GM18907 (cell line): ENCODE results near the gene BCO2.

Experiments
- ATAC-seq: cut with Tn5 transposase; IDR thresholded peaks from one replicate; pipeline ENCODE4 v1.9.1; 2021; ENCODE audit warnings: mild to moderate bottlenecking, moderate library complexity; ENCODE audit not compliant: unreplicated experiment

The BCO2 gene

DNA sequence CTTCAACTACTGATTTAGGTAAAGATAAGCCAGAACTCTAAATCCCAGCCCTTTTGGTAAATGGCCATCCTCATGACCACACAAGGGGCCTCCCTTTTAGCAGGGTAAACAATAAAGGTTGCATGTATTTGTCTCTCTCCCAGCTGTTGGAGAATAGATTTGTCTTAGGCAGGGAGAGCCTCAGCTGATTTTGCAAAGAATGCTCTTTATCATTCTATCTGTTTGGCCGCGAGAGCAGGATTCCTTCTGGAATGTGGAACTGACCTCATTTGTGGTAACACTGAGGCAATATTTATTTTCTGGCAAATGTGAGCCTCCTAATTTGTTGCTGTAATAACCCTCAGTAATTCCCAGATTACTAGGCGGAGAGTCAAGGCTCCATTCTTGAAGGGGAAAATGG, 66.2 kb downstream of the BCO2 start:
- ATAC-seq: no peak

DNA sequence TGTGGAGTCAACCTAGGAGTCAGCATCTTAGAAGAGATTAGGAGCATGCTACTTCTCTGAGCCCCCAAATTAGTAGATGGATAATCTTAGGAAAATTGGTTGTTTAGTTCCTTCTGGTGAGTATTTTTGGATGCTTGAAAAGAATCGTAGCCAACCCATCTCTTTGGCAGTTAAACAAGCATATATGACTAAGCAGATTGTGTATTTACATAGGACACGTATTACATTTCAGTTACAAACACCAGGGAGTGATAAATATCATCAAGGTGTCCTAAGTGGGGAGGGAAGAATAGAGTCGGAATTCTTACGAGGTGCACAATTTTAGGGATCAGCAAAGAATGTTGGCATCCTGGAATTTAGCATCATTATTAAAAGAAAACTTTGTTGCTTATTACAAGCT, 71.9 kb downstream of the BCO2 start:
- no peak for ATAC-seq

DNA sequence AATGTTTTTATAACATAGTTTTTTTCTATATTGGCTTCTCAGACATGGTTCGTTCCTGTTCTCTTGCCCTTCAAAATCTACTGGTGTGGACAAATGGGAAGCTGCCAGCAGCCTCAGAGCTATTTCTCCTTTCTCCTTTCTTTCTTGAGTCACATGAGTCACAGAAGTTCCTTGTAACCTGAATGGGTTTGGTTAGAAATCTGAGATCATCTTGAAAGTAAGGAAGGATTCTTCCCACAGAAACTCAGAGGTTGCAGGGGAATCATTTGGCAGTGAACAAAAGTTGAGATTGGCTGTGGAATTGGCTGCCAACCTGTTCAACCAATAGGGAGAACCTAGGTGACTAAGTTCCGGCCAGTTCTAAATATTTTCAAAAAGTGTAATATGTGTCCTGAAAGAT, 72.9 kb downstream of the BCO2 start:
- no peak for ATAC-seq

DNA sequence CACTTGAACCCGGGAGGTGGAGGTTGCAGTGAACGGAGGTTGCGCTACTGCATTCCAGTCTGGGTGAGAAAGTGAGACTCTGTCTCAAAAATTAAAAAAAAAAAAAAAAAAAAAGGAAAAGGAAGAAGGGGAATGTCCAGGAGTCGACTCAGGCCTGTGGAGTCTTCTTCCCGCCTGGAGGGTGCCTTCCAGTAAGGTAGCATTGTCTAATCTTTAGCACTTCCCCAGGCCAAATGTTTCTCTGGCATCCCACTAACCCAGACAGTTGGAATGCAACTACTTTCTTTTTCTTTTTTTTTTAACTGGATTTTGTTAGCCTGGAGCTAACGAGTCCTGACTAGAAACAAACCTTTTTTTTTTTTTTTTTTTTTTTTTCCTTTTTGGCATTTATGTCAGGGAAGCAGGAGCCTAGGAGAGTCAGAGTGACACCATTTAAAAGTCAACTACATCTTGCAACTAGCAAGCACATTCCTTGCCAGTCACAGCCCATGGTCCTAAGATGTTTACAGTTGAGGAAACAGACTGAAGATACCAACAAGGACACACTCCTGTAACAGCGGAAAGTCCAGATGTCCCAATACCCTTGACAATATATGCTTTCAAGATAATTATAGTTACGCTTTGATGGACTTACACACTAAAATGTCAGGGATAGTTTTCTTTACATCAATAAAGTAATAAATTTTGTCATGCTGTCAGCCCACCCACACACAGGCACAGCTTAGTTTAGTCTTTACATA, 74.7 kb downstream of the BCO2 start:
- ATAC-seq: no peak

DNA sequence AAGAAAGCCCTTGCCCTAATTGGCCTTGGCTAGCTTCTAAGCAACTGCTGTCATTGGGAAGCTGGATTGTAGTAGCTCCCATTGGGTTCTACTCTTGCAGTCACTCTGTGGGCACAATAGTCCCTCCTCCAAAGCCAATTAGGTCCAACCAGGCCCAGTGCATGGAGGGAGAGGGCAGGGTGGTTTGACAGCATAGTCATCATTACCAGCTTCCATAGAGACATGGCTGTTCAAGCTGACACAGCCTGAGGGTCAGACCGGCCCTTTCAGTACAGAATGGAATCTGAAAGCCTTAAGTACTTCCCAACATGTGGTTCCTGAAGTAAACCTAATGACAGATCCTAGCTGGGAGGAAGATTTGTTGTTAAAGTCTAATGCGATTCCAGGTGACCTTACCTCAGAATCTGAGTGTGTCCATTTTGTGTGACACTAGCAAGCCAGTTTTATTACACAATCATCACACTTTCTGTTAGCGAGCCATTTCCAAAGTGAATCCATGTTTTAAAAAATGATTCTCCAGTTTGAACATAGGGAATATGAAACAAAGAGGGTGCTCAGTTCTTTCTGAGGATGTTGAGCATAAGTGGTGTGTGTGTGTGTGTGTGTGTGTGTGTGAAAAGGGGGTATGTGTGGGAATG, 78.4 kb downstream of the BCO2 start:
- ATAC-seq: no peak

DNA sequence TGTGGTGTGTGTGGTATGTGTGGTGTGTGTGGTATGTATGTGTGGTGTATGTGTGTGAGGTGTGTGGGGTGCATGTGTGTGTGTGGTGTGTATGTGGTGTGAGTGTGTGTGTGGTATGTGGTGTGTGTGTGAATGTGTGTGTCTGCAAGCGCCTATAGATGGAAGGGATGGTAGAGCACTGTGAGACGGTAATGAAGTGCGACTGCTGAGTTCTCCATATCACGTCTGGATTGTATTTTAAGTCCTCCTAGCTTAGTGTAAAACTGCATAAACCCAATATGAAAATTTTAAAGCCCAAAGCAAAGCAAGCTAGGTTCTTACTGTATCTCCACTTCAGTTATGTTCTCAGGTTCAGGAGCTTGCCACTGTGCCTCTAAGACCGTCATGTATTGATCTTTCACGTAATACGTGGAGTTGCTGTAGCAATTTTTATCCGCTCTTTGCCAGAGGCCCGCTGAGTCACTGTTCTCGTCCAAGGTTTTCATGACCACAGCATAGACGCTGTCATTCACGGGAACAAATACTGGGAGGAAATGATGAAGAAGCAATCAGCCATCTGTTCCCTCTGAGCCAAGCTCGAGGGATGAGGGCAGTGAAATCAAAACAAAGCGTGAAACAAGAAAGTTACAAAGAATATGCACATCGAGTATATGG, 79.9 kb downstream of the BCO2 start:
- no peak for ATAC-seq

DNA sequence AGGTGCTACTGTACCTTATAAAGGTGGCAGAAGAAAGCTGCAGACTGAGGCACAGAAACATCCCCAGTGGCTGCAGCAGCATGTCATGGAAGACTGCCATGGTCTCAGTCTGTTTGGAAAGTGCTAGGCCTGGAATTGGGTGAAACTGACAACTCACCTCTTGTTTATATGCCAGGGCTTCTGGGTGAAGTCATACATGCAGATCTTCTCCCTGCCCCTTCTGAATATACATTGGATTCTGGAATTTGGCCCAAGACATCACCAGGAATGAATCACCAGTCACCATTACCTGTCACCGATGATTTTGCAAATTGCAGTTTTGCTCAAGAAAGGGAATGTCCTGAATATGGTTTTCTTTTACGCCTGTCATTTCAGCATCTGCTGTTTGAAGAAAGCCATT, 85.2 kb downstream of the BCO2 start, which contains the start of gene PLET1:
PLET1 (minus strand) TSS at position 371 of the 400 bp plus-strand sequence; CDS start at position 100, 271 bp downstream.
- ATAC-seq: no peak

DNA sequence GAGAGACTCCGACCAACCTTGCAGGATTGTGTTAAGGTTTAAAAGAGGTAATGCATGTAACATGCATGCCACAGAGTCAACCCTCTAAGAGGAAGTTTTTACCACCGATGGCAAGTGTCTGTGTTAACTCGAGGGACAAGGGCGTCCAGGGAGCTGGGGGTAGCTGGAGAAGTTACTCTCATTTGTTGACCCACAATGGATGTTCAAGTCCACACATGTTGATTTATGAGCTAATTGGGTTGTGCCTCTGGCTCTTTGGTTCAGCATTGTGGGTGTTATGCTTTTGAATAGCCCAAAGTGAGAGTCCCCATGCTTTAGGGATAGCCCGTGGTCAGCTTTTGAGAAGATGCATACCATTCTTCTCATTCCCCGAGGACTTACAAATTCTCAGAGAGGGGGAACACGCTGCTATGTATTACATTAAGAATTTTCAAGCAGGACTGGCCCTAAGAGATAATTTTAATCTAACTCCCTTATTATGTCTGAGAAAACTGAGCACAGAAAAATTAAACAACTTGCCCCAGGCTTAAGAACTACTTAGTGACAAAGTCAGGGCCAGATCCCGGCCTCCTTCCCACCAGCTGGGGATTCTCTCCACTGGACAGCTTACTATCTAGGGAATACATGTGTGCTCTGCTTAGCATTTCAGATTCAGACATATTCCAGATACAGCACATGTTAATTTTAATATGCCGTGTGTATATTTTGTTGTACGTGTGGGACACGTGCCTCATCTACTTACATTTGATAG, 90.5 kb downstream of the BCO2 start:
- ATAC-seq: no peak

DNA sequence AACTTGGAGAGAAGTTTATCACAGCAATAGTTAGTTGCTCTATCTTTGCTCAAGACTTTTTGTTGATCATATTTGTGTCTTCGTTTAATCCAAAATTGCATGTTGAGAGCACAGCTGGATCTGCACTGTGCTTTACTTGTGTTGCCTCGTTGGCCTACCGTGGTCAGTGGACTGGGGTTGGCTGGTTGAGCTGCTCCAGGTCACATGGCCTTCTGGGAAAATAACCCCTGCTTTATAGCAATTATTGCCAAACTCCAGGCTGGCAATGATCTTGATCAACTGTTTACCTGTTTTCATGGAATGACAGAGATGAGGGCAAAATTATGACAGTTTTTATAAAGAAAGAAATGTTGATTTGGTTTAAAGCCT, 91.1 kb downstream of the BCO2 start:
- no peak for ATAC-seq

DNA sequence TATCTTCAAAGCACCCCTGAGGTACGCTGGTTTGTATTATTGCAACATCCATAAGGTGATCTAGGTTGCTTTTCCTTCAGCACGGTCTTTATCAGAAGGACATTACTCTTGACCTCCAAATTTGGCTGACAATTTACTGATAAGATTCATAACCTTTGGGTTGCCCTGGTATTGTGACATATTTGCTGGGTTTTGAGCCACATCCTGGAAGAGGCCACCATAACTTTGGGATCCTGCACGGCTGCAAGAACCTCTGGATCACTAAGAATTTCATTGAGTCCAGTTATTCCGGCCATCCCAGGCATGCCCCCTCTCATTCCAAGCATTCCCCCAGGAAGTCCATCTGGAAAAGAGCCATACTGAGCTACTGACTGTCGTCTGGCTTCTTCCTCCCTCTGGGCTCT, 91.9 kb downstream of the BCO2 start:
- no peak for ATAC-seq

DNA sequence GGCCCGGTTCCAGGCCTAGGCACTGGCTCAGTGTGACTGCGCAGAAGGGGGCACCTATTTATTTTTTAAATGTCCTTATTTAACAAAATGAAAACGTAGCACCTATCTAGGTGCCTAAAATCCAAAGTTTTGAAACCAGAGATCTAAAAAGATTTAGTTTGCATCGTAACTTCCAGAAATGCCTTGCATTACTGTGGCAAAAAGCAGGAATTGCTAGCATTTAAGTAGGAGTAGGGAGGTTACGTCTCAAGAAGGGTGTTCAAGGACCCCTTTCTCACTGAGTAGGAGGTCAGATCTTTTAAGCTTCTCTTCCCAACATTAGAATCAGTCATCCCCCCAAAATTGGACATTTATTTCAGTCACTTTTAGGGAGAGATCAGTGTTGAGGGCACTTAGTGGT, 93.1 kb downstream of the BCO2 start:
- ATAC-seq: no peak
